Measurements from ENCODE around the gene ANAPC10.

Gene ANAPC10

DNA sequence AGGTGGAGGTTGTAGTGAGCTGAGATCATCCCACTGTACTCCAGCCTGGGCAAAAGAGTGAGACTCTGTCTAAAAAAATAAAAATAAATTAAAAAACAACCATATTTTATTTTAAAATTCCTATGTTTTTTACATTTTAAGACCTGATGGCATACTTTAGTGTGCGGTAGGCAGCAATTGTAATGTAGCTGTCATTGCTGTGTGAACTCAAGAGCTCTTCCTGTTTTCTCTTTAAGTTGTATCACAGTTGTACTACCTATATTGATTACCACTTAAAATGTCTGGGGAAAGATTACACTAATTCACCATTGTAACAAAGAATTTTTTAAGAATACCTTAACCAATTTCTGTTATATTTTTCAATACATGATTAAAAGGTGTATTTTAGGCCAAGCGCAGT, 27.4 kb upstream of the ANAPC10 start:
- Histone ChIP-seq H3K4me1 (ENCODE audit: low read length) (peaks cover 6% of the 10 kb centered on the region), H3K9me3 (replicated peaks; ENCODE audit: insufficient read depth, low read length) (no peaks in the 10 kb centered on the region), H3K79me2 (ENCODE audit: low read length) (peaks cover 13% of the 10 kb centered on the region), H3K36me3 (replicated peaks; ENCODE audit: insufficient read depth, low read length) (peaks cover 22% of the 10 kb centered on the region; the same call in 1 of the 2 replicates), H4K20me1 (ENCODE audit: insufficient read depth, low read length) (no peaks in the 10 kb centered on the region), H3K9ac (ENCODE audit: low read length) (no peak overlapping the region), H3K27me3 (replicated peaks; ENCODE audit: insufficient read depth, low read length) (no peaks in the 10 kb centered on the region), H3K4me3 (ENCODE audit: low read length) (no peak overlapping the region), H2AFZ (ENCODE audit: low read length) (no peak overlapping the region), H3F3A (ENCODE audit: insufficient read depth, low read length) (peaks cover 19% of the 10 kb centered on the region), H3K9me2 (replicated peaks; ENCODE audit: insufficient read depth, low read length) (no peaks in the 10 kb centered on the region), H3K27ac (ENCODE audit: low read length) (peak overlapping the region; percentile 57; the same call in 1 of the 2 replicates), H3K4me2 (ENCODE audit: low read depth, low read length) (peak overlapping the region; percentile 16; the same call in 1 of the 2 replicates)
- TF ChIP-seq EZH2phosphoT487 (IDR thresholded peaks at IDR 0.05; ENCODE audit: low read length) = no peak
- no peak for TF ChIP-seq EZH2 (optimal IDR thresholded peaks at IDR 0.05; ENCODE audit: low read depth, low read length)
- TF ChIP-seq, protein P1, sequence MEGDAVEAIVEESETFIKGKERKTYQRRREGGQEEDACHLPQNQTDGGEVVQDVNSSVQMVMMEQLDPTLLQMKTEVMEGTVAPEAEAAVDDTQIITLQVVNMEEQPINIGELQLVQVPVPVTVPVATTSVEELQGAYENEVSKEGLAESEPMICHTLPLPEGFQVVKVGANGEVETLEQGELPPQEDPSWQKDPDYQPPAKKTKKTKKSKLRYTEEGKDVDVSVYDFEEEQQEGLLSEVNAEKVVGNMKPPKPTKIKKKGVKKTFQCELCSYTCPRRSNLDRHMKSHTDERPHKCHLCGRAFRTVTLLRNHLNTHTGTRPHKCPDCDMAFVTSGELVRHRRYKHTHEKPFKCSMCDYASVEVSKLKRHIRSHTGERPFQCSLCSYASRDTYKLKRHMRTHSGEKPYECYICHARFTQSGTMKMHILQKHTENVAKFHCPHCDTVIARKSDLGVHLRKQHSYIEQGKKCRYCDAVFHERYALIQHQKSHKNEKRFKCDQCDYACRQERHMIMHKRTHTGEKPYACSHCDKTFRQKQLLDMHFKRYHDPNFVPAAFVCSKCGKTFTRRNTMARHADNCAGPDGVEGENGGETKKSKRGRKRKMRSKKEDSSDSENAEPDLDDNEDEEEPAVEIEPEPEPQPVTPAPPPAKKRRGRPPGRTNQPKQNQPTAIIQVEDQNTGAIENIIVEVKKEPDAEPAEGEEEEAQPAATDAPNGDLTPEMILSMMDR (IDR thresholded peaks at IDR 0.05; ENCODE audit: low read length) = no peak
- DNase-seq = no peak

DNA sequence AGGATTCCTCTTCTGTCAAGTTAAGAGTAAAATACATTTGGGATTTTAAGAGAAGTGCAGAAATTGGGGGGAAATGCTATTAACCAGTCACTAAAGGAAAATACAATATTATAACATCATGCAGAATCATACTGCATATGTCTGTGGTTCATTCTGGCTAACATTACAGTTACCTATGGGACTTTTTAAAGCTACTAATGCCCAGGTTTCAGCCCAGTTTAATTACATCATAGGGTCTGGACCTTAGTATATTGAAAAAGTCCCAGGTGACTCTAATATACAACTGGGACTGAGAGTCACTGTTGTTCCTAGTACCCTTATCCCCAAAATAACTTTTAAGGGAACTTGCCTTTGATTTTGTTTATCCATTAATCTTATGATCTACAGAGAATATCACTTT, 10.1 kb upstream of the ANAPC10 start:
- Histone ChIP-seq H3K4me2 (ENCODE audit: low read depth, low read length) (no peak overlapping the region), H3K9me2 (replicated peaks; ENCODE audit: insufficient read depth, low read length) (no peaks in the 10 kb centered on the region), H3K4me1 (ENCODE audit: low read length) (no peaks in the 10 kb centered on the region), H3K9ac (ENCODE audit: low read length) (no peak overlapping the region), H3F3A (ENCODE audit: insufficient read depth, low read length) (no peaks in the 10 kb centered on the region), H3K36me3 (replicated peaks; ENCODE audit: insufficient read depth, low read length) (peaks cover 31% of the 10 kb centered on the region), H3K27ac (ENCODE audit: low read length) (no peak overlapping the region), H3K27me3 (replicated peaks; ENCODE audit: insufficient read depth, low read length) (no peaks in the 10 kb centered on the region), H2AFZ (ENCODE audit: low read length) (no peak overlapping the region), H3K9me3 (replicated peaks; ENCODE audit: insufficient read depth, low read length) (no peaks in the 10 kb centered on the region), H4K20me1 (ENCODE audit: insufficient read depth, low read length) (peaks cover 4% of the 10 kb centered on the region; the same call in 1 of the 2 replicates), H3K4me3 (ENCODE audit: low read length) (no peak overlapping the region), H3K79me2 (ENCODE audit: low read length) (peaks cover 76% of the 10 kb centered on the region)
- no peak for DNase-seq
- TF ChIP-seq EZH2 (optimal IDR thresholded peaks at IDR 0.05; ENCODE audit: low read depth, low read length) = no peak
- TF ChIP-seq, protein P1 (IDR thresholded peaks at IDR 0.05; ENCODE audit: low read length) = no peak
- no peak for TF ChIP-seq EZH2phosphoT487 (IDR thresholded peaks at IDR 0.05; ENCODE audit: low read length)

DNA sequence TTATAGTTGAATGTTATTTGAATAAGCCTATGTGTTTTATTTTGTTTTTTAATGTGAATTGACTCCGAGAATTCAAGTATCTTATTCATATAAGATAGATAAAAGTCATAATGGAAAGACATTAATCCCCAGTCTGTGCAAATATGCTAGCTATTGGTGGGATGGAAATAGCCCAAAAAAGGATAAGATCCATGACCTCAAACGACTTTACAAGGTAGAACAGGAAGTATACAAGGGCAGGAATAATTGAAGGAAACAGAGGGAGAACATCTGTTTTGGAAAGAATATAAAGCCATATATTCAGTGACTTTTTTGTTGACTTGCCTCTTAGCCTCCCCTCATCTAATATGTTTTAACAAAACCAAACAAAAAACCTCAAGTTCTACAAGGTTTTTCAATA, 9.1 kb upstream of the ANAPC10 start:
- peaks cover 21% of the 10 kb centered on the region for H3K36me3 ChIP-seq (replicated peaks; ENCODE audit: insufficient read depth, low read length)
- H3K4me3 ChIP-seq (ENCODE audit: low read length) = no peak overlapping the region
- no peak overlapping the region for H3K4me2 ChIP-seq (ENCODE audit: low read depth, low read length)
- DNase-seq = no peak
- no peaks in the 10 kb centered on the region for H3K9me2 ChIP-seq (replicated peaks; ENCODE audit: insufficient read depth, low read length)
- no peak overlapping the region for H3K27ac ChIP-seq (ENCODE audit: low read length)
- no peaks in the 10 kb centered on the region for H3F3A ChIP-seq (ENCODE audit: insufficient read depth, low read length)
- H3K79me2 ChIP-seq (ENCODE audit: low read length) = peaks cover 78% of the 10 kb centered on the region
- H3K9ac ChIP-seq (ENCODE audit: low read length) = no peak overlapping the region
- peaks cover 9% of the 10 kb centered on the region; the same call in 1 of the 2 replicates for H4K20me1 ChIP-seq (ENCODE audit: insufficient read depth, low read length)
- no peaks in the 10 kb centered on the region for H3K9me3 ChIP-seq (replicated peaks; ENCODE audit: insufficient read depth, low read length)
- no peaks in the 10 kb centered on the region for H3K4me1 ChIP-seq (ENCODE audit: low read length)
- TF ChIP-seq, protein P1 (IDR thresholded peaks at IDR 0.05; ENCODE audit: low read length) = no peak
- TF ChIP-seq EZH2phosphoT487 (IDR thresholded peaks at IDR 0.05; ENCODE audit: low read length) = no peak
- no peak for TF ChIP-seq EZH2 (optimal IDR thresholded peaks at IDR 0.05; ENCODE audit: low read depth, low read length)
- H2AFZ ChIP-seq (ENCODE audit: low read length) = no peak overlapping the region
- no peaks in the 10 kb centered on the region for H3K27me3 ChIP-seq (replicated peaks; ENCODE audit: insufficient read depth, low read length)
